ENCODE measurements around the gene PATJ.

DNA sequence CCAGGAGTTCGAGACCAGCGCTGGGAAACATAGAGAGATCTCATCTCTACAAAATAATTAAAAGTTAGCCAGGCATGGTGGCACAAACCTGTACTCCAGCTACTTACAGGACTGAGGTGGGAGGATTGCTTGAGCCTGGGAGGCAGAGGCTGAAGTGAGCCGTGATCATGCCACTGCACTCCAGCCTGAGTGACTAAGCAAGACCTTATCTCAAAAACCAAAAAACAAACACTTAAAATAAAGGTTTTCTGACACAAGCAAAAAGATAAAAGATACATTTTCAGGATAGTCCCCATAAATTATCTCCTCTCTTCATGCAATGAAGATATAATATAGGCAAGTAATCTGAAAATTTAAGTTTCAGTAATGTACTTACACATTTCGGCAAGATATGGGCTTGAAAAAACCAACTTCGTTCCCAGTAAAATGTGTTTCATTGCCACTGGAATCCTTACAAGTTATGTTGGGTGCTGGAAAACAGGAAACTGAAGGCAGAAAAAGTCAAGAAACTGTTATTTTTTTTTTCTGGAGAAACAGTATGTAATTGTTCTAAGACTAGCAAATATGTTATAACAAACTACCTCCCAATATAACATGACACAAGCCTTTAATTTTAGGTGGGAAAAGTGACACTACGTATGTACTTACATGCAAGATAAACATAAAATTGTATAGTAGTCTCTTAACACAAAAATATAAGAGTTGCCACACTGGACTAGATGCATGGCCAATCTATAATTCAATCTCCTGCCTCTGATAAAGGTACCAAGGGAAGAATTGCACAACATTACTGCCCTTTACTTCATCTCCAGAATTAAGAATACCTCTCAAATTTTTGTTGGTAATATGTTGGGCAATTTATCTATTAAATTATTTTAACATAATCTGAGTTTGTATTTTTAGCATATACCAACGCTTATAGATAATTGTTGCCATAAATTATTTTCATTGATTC is 33.0 kb upstream of the PATJ start:
- TF ChIP-seq POLR2A (IDR thresholded peaks at IDR 0.05; ENCODE audit: low read depth, low read length) = no peak
- no peak for TF ChIP-seq POU2F2 (IDR thresholded peaks at IDR 0.05; ENCODE audit: low read depth, low read length)
- TF ChIP-seq TAF1 (IDR thresholded peaks at IDR 0.05; ENCODE audit: low read depth, low read length) = no peak
